ENCODE results near the gene TMEM17. TPM values are rescaled to one million over a fixed set of nuclear protein-coding genes. Genes with fewer than 3 reads are reported as not detected.
A peak's percentile ranks its signal among the peaks of the same experiment; 100 is the strongest.

TMEM17 gene
- total RNA-seq, 6 donors from 2014 or later = 1.0 to 4.7 (median 2.2) TPM

- ATAC-seq (ENCODE audit: low FRiP score in 2 of 2) (peak; percentile 61 to 80), DNase-seq (peak in 1 of 2 donors; percentile 39)
- 16 to 19% methylated on average over 3 of the region's 3 CpGs for WGBS, 2 donors
- TF ChIP-seq EP300 (IDR thresholded peaks at IDR 0.05) = peak in 2 of 4 donors; percentile 28 to 56
- peak; percentile 38 to 73 for TF ChIP-seq POLR2AphosphoS5 (IDR thresholded peaks at IDR 0.05)
- no peak for TF ChIP-seq POLR2A (IDR thresholded peaks at IDR 0.05)
- Histone ChIP-seq H3K27me3 (no peaks in the 10 kb centered on the region), H3K27ac (peak overlapping the region; percentile 46 to 73 (median 57)), H3K4me1 (peaks cover 34 to 48% (median 38%) of the 10 kb centered on the region in 4 donors), H3K9me3 (no peaks in the 10 kb centered on the region), H3K36me3 (no peaks in the 10 kb centered on the region), H3K4me3 (no peak overlapping the region)
Observed at GRCh38 chr2:62478093-62478580, 27.9 kb downstream of the TMEM17 start.

GRCh38 chr2:62477573-62477972 lies 28.4 kb downstream of the TMEM17 start:
- DNase-seq = no peak
- H3K9me3 ChIP-seq = no peaks in the 10 kb centered on the region
- H3K27me3 ChIP-seq = no peaks in the 10 kb centered on the region

DNA sequence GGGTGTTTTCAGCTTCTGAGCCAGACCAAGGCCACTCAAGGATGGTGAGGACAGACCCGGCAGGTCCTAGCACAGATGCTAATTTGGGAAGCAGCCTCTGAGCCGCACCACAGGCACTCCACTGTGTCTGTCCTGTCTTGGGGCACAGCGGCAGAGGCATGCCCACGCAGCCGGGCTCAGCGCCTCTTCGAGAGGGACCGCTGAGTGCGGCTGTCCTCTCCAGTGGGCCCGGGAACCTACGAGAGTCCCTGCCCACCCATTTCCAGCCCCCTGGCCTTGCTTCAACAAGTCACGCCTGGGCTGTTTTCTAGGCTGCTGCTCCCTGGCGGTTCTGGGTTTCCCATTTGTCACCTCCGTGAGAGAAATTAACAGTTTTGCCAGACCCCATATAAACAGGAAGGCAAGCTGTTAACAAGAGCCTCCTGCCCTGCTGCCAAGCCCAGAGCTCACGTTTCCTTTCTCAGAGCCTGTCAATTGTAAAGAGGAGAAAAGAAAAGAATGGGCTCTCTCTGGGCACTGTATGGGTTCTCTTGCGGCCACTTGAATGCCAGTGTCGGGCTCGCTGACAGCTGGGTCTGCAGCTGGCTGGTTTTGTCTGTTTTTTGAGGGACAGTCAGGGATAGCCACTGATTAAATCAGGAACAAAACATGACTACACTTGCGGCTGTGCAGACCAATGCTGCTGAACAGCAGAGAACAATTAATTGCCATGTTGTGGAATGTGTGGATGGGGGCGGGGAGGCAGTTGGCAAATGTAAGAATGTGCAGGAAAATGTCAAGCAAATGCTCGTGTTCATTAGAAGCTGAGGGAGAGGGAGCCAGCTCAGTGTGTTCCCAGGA lies 30.6 kb downstream of the TMEM17 start:
- Histone ChIP-seq H3K36me3 (no peaks in the 10 kb centered on the region), H3K9me3 (no peaks in the 10 kb centered on the region), H3K4me1 (peaks cover 34 to 58% (median 38%) of the 10 kb centered on the region in 4 donors), H3K4me3 (peak overlapping the region in 2 of 4 donors; percentile 8 to 16), H3K27ac (peak overlapping the region in 3 of 4 donors; percentile 16 to 25 (median 20)), H3K27me3 (no peaks in the 10 kb centered on the region)
- DNase-seq (peak in 1 of 2 donors; percentile 82), ATAC-seq (ENCODE audit: low FRiP score in 2 of 2) (peak in 1 of 2 donors; percentile 16)
- TF ChIP-seq POLR2AphosphoS5 (IDR thresholded peaks at IDR 0.05) (peak in 1 of 2 donors; percentile 39), POLR2A (IDR thresholded peaks at IDR 0.05) (no peak), EP300 (IDR thresholded peaks at IDR 0.05) (no peak)
- TF ChIP-seq, protein P1, sequence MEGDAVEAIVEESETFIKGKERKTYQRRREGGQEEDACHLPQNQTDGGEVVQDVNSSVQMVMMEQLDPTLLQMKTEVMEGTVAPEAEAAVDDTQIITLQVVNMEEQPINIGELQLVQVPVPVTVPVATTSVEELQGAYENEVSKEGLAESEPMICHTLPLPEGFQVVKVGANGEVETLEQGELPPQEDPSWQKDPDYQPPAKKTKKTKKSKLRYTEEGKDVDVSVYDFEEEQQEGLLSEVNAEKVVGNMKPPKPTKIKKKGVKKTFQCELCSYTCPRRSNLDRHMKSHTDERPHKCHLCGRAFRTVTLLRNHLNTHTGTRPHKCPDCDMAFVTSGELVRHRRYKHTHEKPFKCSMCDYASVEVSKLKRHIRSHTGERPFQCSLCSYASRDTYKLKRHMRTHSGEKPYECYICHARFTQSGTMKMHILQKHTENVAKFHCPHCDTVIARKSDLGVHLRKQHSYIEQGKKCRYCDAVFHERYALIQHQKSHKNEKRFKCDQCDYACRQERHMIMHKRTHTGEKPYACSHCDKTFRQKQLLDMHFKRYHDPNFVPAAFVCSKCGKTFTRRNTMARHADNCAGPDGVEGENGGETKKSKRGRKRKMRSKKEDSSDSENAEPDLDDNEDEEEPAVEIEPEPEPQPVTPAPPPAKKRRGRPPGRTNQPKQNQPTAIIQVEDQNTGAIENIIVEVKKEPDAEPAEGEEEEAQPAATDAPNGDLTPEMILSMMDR (IDR thresholded peaks at IDR 0.05) = no peak
- 14 to 30% methylated on average over 8 to 21 of the region's 21 CpGs for whole genome bisulfite sequencing, 2 donors

More at GRCh38 chr2:62477573-62477972, 28.4 kb downstream of the TMEM17 start:
- TF ChIP-seq, protein P1 (IDR thresholded peaks at IDR 0.05) = no peak
- TF ChIP-seq EP300 (IDR thresholded peaks at IDR 0.05) (no peak), POLR2A (IDR thresholded peaks at IDR 0.05) (no peak), POLR2AphosphoS5 (IDR thresholded peaks at IDR 0.05) (no peak)
- 73 to 75% methylated on average over 3 to 4 of the region's 4 CpGs for WGBS, 2 donors
- Histone ChIP-seq H3K4me3 (no peak overlapping the region), H3K36me3 (no peaks in the 10 kb centered on the region), H3K4me1 (peaks cover 34 to 49% (median 38%) of the 10 kb centered on the region in 4 donors), H3K27ac (peak overlapping the region; percentile 46 to 73 (median 57))
- ATAC-seq (ENCODE audit: low FRiP score in 2 of 2) = no peak

- H3K4me3 ChIP-seq = no peak overlapping the region
- no peaks in the 10 kb centered on the region for H3K27me3 ChIP-seq
- DNase-seq = no peak
- H3K27ac ChIP-seq = no peak overlapping the region
- H3K4me1 ChIP-seq = peaks cover 34 to 66% (median 44%) of the 10 kb centered on the region in 4 donors
- H3K9me3 ChIP-seq = no peaks in the 10 kb centered on the region
- 93% methylated on average over 4 of the region's 4 CpGs for WGBS, 2 donors
- no peaks in the 10 kb centered on the region for H3K36me3 ChIP-seq
- TF ChIP-seq EP300 (IDR thresholded peaks at IDR 0.05) (no peak), POLR2A (IDR thresholded peaks at IDR 0.05) (no peak), POLR2AphosphoS5 (IDR thresholded peaks at IDR 0.05) (no peak)
- TF ChIP-seq, protein P1 (IDR thresholded peaks at IDR 0.05) = no peak
- ATAC-seq (ENCODE audit: low FRiP score in 2 of 2) = no peak
Observed at GRCh38 chr2:62474176-62474575, 31.8 kb downstream of the TMEM17 start.

- DNase-seq = no peak
Observed at GRCh38 chr2:62473246-62473827, 32.7 kb downstream of the TMEM17 start.

More at GRCh38 chr2:62473246-62473827, 32.7 kb downstream of the TMEM17 start:
- Histone ChIP-seq H3K4me3 (no peak overlapping the region), H3K36me3 (no peaks in the 10 kb centered on the region), H3K4me1 (peaks cover 29 to 67% (median 42%) of the 10 kb centered on the region in 4 donors), H3K9me3 (no peaks in the 10 kb centered on the region), H3K27ac (no peak overlapping the region), H3K27me3 (no peaks in the 10 kb centered on the region)
- no peak for ATAC-seq (ENCODE audit: low FRiP score in 2 of 2)
- TF ChIP-seq, protein P1 (IDR thresholded peaks at IDR 0.05) = no peak
- TF ChIP-seq POLR2A (IDR thresholded peaks at IDR 0.05) (no peak), POLR2AphosphoS5 (IDR thresholded peaks at IDR 0.05) (no peak), EP300 (IDR thresholded peaks at IDR 0.05) (no peak)
- 100% methylated on average over 1 of the region's 1 CpG for WGBS, 2 donors
